Adrenal gland (tissue), 5 donors: ENCODE measurements around the gene NPY1R.

ENCODE experiments used
- CTCF ChIP-seq, 6 experiments: fragments of 450-650 bp in 4 of 6; fragments of 200-600 bp in 2 of 6; sonication (generic) in 1 of 6; IDR thresholded peaks; 1 replicate in 5 of 6; 2 replicates in 1 of 6; pipeline versions ENCODE4 v1.5.1 to v1.8.0; 2016 to 2021; ENCODE audit warnings: antibody characterized with exemption in 6 of 6, mild to moderate bottlenecking in 2 of 6, moderate library complexity in 1 of 6
- POLR2A ChIP-seq, 2 donors: fragments of 450-650 bp; IDR thresholded peaks; one replicate each; pipeline ENCODE4 v1.6.1; 2017; ENCODE audit warnings: antibody characterized with exemption in 2 of 2, mild to moderate bottlenecking in 2 of 2, moderate library complexity in 1 of 2
- donor health status: DM: no; HTN: no; CAD: no.

GRCh38 chr4:163279713-163280112, 52.7 kb downstream of the NPY1R start:
- TF ChIP-seq CTCF (IDR thresholded peaks at IDR 0.05) (no peak), POLR2A (IDR thresholded peaks at IDR 0.05) (no peak)
